Measurements from ENCODE around the gene CHD3. TPM values are rescaled to one million over a fixed set of nuclear protein-coding genes. Genes with fewer than 3 reads are reported as not detected.

Gene CHD3
- total RNA-seq, 2 donors from 2014 or later: 53.7 to 69.9 TPM

- DNase-seq: peak in 1 of 4 donors; percentile 14
- intact Hi-C loops (cut with DNase I): loop anchor here (5.0 kb wide), 1 partner anchor 104 kb away; no protein-coding TSS in a partner anchor
- Histone ChIP-seq H3K9me3 (no peaks in the 10 kb centered on the region), H3K27me3 (no peaks in the 10 kb centered on the region), H3K27ac (no peak overlapping the region), H3K4me1 (peaks cover 31% of the 10 kb centered on the region), H3K4me3 (no peak overlapping the region), H3K36me3 (replicated peaks in 1 of 2; ENCODE audit: insufficient read depth in 1 of 2, low read depth in 2 of 2) (peaks cover 0 to 16% of the 10 kb centered on the region in 2 donors)
- TF ChIP-seq POLR2A (IDR thresholded peaks at IDR 0.05) (no peak), CTCF (IDR thresholded peaks at IDR 0.05) (no peak)
- no peak for ATAC-seq
- 80 to 85% methylated on average over 13 to 22 of the region's 22 CpGs for WGBS, 2 donors
Observed at GRCh38 chr17:7846063-7846735, 42.4 kb upstream of the CHD3 start.

- no peak overlapping the region for H3K4me3 ChIP-seq
- H3K4me1 ChIP-seq: peaks cover 35% of the 10 kb centered on the region
- no peak overlapping the region for H3K27ac ChIP-seq
- peaks cover 0 to 16% of the 10 kb centered on the region in 2 donors for H3K36me3 ChIP-seq (replicated peaks in 1 of 2; ENCODE audit: insufficient read depth in 1 of 2, low read depth in 2 of 2)
- no peaks in the 10 kb centered on the region for H3K9me3 ChIP-seq
- intact Hi-C loops (cut with DNase I): loop anchor here (5.0 kb wide), 1 partner anchor 105 kb away; no protein-coding TSS in a partner anchor
- peak in 1 of 4 donors; percentile 20 for DNase-seq
- 83 to 84% methylated on average over 21 to 33 of the region's 34 CpGs for WGBS, 2 donors
- H3K27me3 ChIP-seq: no peaks in the 10 kb centered on the region
- TF ChIP-seq CTCF (IDR thresholded peaks at IDR 0.05) (no peak), POLR2A (IDR thresholded peaks at IDR 0.05) (no peak)
- no peak for ATAC-seq
Observed at GRCh38 chr17:7846765-7847661, 41.6 kb upstream of the CHD3 start.

- ATAC-seq (no peak), DNase-seq (peak in 1 of 4 donors; percentile 11)
- Histone ChIP-seq H3K36me3 (replicated peaks in 1 of 2; ENCODE audit: insufficient read depth in 1 of 2, low read depth in 2 of 2) (peaks cover 0 to 16% of the 10 kb centered on the region in 2 donors), H3K27me3 (no peaks in the 10 kb centered on the region), H3K4me1 (peaks cover 28% of the 10 kb centered on the region), H3K9me3 (no peaks in the 10 kb centered on the region), H3K4me3 (no peak overlapping the region), H3K27ac (no peak overlapping the region)
- WGBS, 2 donors: 83 to 85% methylated on average over 12 to 16 of the region's 20 CpGs
- no peak for TF ChIP-seq CTCF (IDR thresholded peaks at IDR 0.05)
- no peak for TF ChIP-seq POLR2A (IDR thresholded peaks at IDR 0.05)
- intact Hi-C loops (cut with DNase I): loop anchor here (5.0 kb wide), 1 partner anchor 106 kb away; no protein-coding TSS in a partner anchor
Observed at GRCh38 chr17:7848131-7848579, 40.4 kb upstream of the CHD3 start.

- no peaks in the 10 kb centered on the region for H3K27me3 ChIP-seq
- ATAC-seq: no peak
- H3K36me3 ChIP-seq (replicated peaks in 1 of 2; ENCODE audit: insufficient read depth in 1 of 2, low read depth in 2 of 2): peaks cover 0 to 16% of the 10 kb centered on the region in 2 donors
- no peak overlapping the region for H3K27ac ChIP-seq
- H3K4me1 ChIP-seq: peaks cover 26% of the 10 kb centered on the region
- H3K9me3 ChIP-seq: no peaks in the 10 kb centered on the region
- TF ChIP-seq CTCF (IDR thresholded peaks at IDR 0.05) (no peak), POLR2A (IDR thresholded peaks at IDR 0.05) (no peak)
- no peak for DNase-seq
- intact Hi-C loops (cut with DNase I): loop anchor here (5.0 kb wide), 1 partner anchor 106 kb away; no protein-coding TSS in a partner anchor
- no peak overlapping the region for H3K4me3 ChIP-seq
- 94 to 95% methylated on average over 6 to 13 of the region's 21 CpGs for WGBS, 2 donors
Observed at GRCh38 chr17:7848739-7849129, 39.9 kb upstream of the CHD3 start.
